Prostate gland (tissue), 2 donors: ENCODE measurements around the gene GZF1. TPM values are rescaled to one million over a fixed set of nuclear protein-coding genes. Genes with fewer than 3 reads are reported as not detected.

Source experiments
- DNase-seq: peaks from one replicate; pipeline ENCODE4 v3.0.0-alpha.2; 2019; ENCODE audit warnings: low spot score
- H3K27ac ChIP-seq, 2 donors: fragments of 200-600 bp; sonication (generic); 2 replicates each; pipeline ENCODE4 v1.5.1; 2017 to 2019
- H3K27me3 ChIP-seq: fragments of 200-600 bp; sonication (generic); replicated peaks from 2 replicates; pipeline ENCODE4 v1.5.1; 2019; ENCODE audit not compliant: insufficient read depth
- H3K36me3 ChIP-seq, 2 donors: fragments of 200-600 bp; sonication (generic); 1 replicate in 1 of 2; 2 replicates in 1 of 2; pipeline versions ENCODE4 v1.5.1 to v1.8.1; 2017 to 2019
- H3K4me1 ChIP-seq: fragments of 200-600 bp; sonication (generic); replicated peaks from 2 replicates; pipeline ENCODE4 v1.5.1; 2019
- H3K4me3 ChIP-seq, 2 donors: fragments of 200-600 bp; sonication (generic); 2 replicates each; pipeline ENCODE4 v1.5.1; 2017 to 2019
- H3K9me3 ChIP-seq: fragments of 200-600 bp; sonication (generic); 2 replicates; pipeline ENCODE4 v1.5.1; 2017
- CTCF ChIP-seq, 4 experiments: fragments of 200-600 bp in 2 of 4; fragments of 450-650 bp in 2 of 4; sonication (generic) in 2 of 4; IDR thresholded peaks; 1 replicate in 3 of 4; 2 replicates in 1 of 4; pipeline ENCODE4 v1.5.1; 2016 to 2019; ENCODE audit warnings: antibody characterized with exemption in 4 of 4, mild to moderate bottlenecking in 2 of 4, moderate library complexity in 2 of 4
- POLR2A ChIP-seq: fragments of 450-650 bp; IDR thresholded peaks from one replicate; pipeline ENCODE4 v1.6.1; 2016; ENCODE audit warnings: antibody characterized with exemption, mild to moderate bottlenecking
- POLR2AphosphoS5 ChIP-seq: sonication (generic); formaldehyde crosslinking; IDR thresholded peaks from one replicate; pipeline ENCODE4 v1.6.1; 2017; ENCODE audit warnings: antibody characterized with exemption
- WGBS: methylation state at CpG from one replicate; pipeline ENCODE4 v1.1.5; 2018; 5-methylcytosine and 5-hydroxymethylcytosine counted together
- intact Hi-C: fragments of 100-400 bp; cut with DNase I; formaldehyde crosslinking; loops from one replicate; pipeline ENCODE4 v1.14.2; 2022
- total RNA-seq, 2 donors: library from RNA; depleted of rRNA; stranded (reverse); fragments of >200 nt; gene quantifications; one replicate each; pipeline ENCODE4 v1.1.0, GENCODE V29; 2016

The GZF1 gene
- total RNA-seq, 2 donors from 2014 or later, result 9.4 to 45.3 TPM

DNA sequence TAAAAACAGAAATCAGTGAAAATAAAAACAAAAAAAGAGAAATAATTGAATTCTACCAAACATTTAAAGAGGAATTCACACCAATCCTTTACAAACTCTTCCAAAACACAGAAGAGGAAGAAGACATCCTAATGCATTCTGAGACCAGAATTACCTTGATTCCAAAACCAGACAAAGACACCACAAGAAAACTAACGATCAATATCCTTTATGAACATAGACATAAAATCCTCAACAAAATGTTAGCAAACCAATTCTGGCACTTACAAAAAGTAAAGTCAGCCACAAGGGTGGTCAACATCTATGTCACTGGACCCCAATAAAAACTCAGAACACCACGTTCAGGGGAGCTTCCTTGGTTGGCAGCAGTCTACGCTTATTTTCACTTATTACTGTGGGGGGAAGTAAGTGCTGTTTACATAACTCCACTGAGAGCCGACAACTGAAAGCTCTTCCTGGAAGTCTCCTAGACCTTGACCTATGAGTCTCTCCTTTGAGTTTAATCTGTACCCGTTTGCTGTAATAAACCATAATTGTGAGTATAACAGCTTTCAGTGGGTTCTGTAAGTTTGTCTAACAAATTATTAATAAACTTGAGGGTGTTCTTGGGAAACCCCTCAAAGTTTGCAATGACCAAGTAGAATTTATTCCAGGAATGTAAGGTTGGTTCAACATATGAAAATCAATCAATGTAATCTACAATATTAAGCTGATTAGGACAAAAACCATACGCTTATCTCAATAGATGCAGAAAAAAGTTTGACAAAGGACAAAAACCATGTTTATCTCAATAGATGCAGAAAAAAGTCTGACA, 24.5 kb downstream of the GZF1 start:
- intact Hi-C loops, result no loop called here
- H3K27me3 ChIP-seq, result no peaks in the 10 kb centered on the region
- no peaks in the 10 kb centered on the region for H3K4me1 ChIP-seq
- TF ChIP-seq CTCF (IDR thresholded peaks at IDR 0.05) (no peak), POLR2AphosphoS5 (no peak), POLR2A (no peak)
- H3K27ac ChIP-seq, result no peak overlapping the region
- DNase-seq, result no peak
- 64% methylated on average over 6 of the region's 6 CpGs for WGBS
- H3K4me3 ChIP-seq, result no peak overlapping the region
- no peaks in the 10 kb centered on the region for H3K36me3 ChIP-seq
- H3K9me3 ChIP-seq, result no peaks in the 10 kb centered on the region

- TF ChIP-seq CTCF (IDR thresholded peaks at IDR 0.05) (no peak), POLR2A (no peak), POLR2AphosphoS5 (no peak)
- intact Hi-C loops, result no loop called here
- no peaks in the 10 kb centered on the region for H3K9me3 ChIP-seq
- no peaks in the 10 kb centered on the region for H3K4me1 ChIP-seq
- H3K36me3 ChIP-seq, result no peaks in the 10 kb centered on the region
- H3K4me3 ChIP-seq, result no peak overlapping the region
- WGBS, result 98% methylated on average over 3 of the region's 3 CpGs
- no peaks in the 10 kb centered on the region for H3K27me3 ChIP-seq
- DNase-seq, result no peak
- no peak overlapping the region for H3K27ac ChIP-seq
Observed at GRCh38 chr20:23387118-23387443, 25.1 kb downstream of the GZF1 start.

DNA sequence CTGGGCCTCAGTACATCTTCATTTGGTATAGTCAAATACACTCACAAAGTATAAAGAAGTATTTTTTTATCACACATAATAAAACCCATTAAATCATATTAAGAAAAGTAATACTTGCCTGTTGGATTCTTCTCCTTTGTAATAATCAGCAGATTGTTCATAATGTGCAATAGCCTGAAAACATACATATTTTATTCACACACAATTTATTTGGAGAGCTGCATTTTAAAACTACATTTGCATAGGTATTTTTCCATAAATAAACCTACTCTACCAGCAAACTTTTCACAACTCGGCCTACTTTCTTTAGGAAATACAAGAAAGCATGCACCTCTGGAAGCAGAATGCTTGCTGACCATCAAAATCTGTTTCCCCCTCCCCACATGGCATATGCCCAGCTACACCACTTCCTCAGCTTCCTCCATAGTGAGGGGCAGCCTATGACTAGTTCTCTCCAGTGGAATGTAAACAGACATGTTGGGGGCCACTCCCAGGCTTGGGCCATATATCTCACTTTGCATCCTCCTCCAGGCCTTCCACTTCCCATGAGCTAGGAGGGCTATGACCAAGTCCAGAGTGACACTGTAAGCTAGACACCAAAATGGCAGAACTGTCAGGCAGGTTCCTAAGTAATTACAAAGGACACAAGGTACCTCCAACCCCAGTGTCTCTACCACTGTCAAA, 28.3 kb downstream of the GZF1 start:
- Histone ChIP-seq H3K9me3 (no peaks in the 10 kb centered on the region), H3K4me3 (no peak overlapping the region), H3K4me1 (no peaks in the 10 kb centered on the region), H3K27ac (no peak overlapping the region), H3K36me3 (peaks cover 0 to 5% of the 10 kb centered on the region in 2 donors), H3K27me3 (no peaks in the 10 kb centered on the region)
- DNase-seq, result no peak
- WGBS, result 84% methylated on average over 1 of the region's 1 CpG
- TF ChIP-seq CTCF (IDR thresholded peaks at IDR 0.05), result no peak
- TF ChIP-seq POLR2A, result no peak
- no peak for TF ChIP-seq POLR2AphosphoS5
- intact Hi-C loops, result no loop called here

DNA sequence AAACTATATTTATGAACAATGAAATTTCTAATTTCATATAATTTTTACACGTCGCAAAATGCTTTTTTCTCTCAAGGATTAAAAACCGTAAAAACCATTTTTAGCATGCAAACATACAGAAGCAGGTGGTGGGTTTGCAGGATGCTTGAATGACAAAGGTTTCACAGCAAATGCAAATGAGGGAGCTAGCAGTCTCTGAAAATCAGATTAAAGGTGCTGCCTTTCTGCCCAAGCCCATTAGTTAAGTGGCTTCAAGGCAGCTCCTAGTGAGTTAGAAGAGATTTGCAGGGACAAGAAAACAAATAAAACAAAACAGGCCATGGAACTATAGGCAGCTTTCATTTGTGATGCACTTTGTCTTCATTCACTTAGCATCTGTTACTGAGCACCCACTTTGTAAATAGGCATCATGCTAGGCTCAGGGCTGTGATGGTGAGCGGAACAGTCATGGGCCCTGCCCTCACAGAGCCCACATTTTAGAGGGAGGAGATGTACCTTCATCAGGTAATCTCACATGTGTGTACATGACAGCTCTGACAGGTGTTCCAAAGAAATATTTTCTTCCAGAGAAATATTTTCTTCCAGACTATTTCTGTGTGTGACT, 29.8 kb downstream of the GZF1 start:
- no peak overlapping the region for H3K4me3 ChIP-seq
- 94% methylated on average over 4 of the region's 4 CpGs for WGBS
- intact Hi-C loops, result no loop called here
- no peaks in the 10 kb centered on the region for H3K9me3 ChIP-seq
- H3K27me3 ChIP-seq, result no peaks in the 10 kb centered on the region
- no peaks in the 10 kb centered on the region for H3K4me1 ChIP-seq
- peaks cover 0 to 5% of the 10 kb centered on the region in 2 donors for H3K36me3 ChIP-seq
- TF ChIP-seq POLR2AphosphoS5 (no peak), CTCF (IDR thresholded peaks at IDR 0.05) (no peak), POLR2A (no peak)
- DNase-seq, result no peak
- H3K27ac ChIP-seq, result no peak overlapping the region
